WTC11 (cell line): ENCODE data around the gene PRKAR1B. TPM values are rescaled to one million over a fixed set of nuclear protein-coding genes. Genes with fewer than 3 reads are reported as not detected.

Experiments used
- ATAC-seq: fragments of 200-7000 bp; cut with Tn5 transposase; 2 replicates; pipeline ENCODE4 v1.10.0; 2021; ENCODE audit warnings: mild to moderate bottlenecking, moderate library complexity
- CTCF ChIA-PET: fragments of 300-600 bp; sonication (Branson Sonifier 250); formaldehyde crosslinking; loops from one replicate; lab custom pipeline; 2021; ENCODE audit warnings: antibody characterized with exemption; lab: Charles Lee
- POLR2A ChIA-PET: fragments of 350-600 bp; sonication (Branson Sonifier 250); formaldehyde crosslinking; loops from one replicate; lab custom pipeline; 2021; ENCODE audit warnings: antibody characterized with exemption; lab: Charles Lee
- DNase-seq: peaks from one replicate; pipeline ENCODE4 v3.0.0; 2021; ENCODE audit warnings: low spot score
- H3K27ac Mint-ChIP-seq: 2 replicates; pipeline ENCODE4 v1.8.0; 2021; ENCODE audit warnings: mixed read lengths
- H3K27me3 Mint-ChIP-seq: 2 replicates; pipeline ENCODE4 v1.8.0; 2021; ENCODE audit warnings: low read depth, mild to moderate bottlenecking, moderate library complexity, mixed read lengths
- H3K36me3 Mint-ChIP-seq: 2 replicates; pipeline ENCODE4 v1.8.0; 2021; ENCODE audit warnings: mixed read lengths
- H3K4me1 Mint-ChIP-seq: 2 replicates; pipeline ENCODE4 v1.8.0; 2022; ENCODE audit warnings: mixed read lengths
- H3K4me3 Mint-ChIP-seq: 2 replicates; pipeline ENCODE4 v1.8.0; 2021; ENCODE audit warnings: mild to moderate bottlenecking, moderate library complexity, mixed read lengths
- H3K9me3 Mint-ChIP-seq: 2 replicates; pipeline ENCODE4 v1.8.0; 2021; ENCODE audit warnings: mixed read lengths
- FOXP1 ChIP-seq: sonication (generic); formaldehyde crosslinking; IDR thresholded peaks from 2 replicates; pipeline ENCODE4 v1.8.0; 2022; ENCODE audit warnings: missing genetic modification reagents, mild to moderate bottlenecking, moderate library complexity, borderline replicate concordance
- IRF2 ChIP-seq: sonication (generic); formaldehyde crosslinking; IDR thresholded peaks from 2 replicates; pipeline ENCODE4 v1.8.0; 2022; ENCODE audit warnings: low read depth, missing genetic modification reagents, borderline replicate concordance
- MYBL2 ChIP-seq: sonication (generic); formaldehyde crosslinking; IDR thresholded peaks from 2 replicates; pipeline ENCODE4 v1.8.1; 2023; ENCODE audit warnings: mild to moderate bottlenecking, moderate library complexity, missing genetic modification reagents
- NFE2L1 ChIP-seq: sonication (generic); formaldehyde crosslinking; IDR thresholded peaks from 2 replicates; pipeline ENCODE4 v1.8.1; 2023; ENCODE audit warnings: missing genetic modification reagents
- PRRX2 ChIP-seq: fragments of 250-450 bp; sonication (Bioruptor Pico); IDR thresholded peaks from 2 replicates; pipeline ENCODE4 v1.8.0; 2021; ENCODE audit warnings: mild to moderate bottlenecking
- SOX15 ChIP-seq: fragments of 250-450 bp; sonication (Bioruptor Pico); IDR thresholded peaks from 2 replicates; pipeline ENCODE4 v1.9.0; 2021; ENCODE audit warnings: mild to moderate bottlenecking
- TCF7 ChIP-seq: sonication (generic); formaldehyde crosslinking; IDR thresholded peaks from 2 replicates; pipeline ENCODE4 v1.8.0; 2022; ENCODE audit warnings: mild to moderate bottlenecking, low read depth, missing genetic modification reagents, moderate library complexity
- ZBTB43 ChIP-seq: sonication (generic); formaldehyde crosslinking; IDR thresholded peaks from 2 replicates; pipeline ENCODE4 v1.8.1; 2023; ENCODE audit warnings: mild to moderate bottlenecking, missing genetic modification reagents
- ZNF138 ChIP-seq: sonication (generic); formaldehyde crosslinking; conservative IDR thresholded peaks from 2 replicates; pipeline ENCODE4 v1.8.1; 2022; ENCODE audit warnings: mild to moderate bottlenecking, moderate library complexity, missing genetic modification reagents
- ZNF219 ChIP-seq: sonication (generic); formaldehyde crosslinking; IDR thresholded peaks from 2 replicates; pipeline ENCODE4 v1.8.0; 2023; ENCODE audit warnings: missing genetic modification reagents, mild to moderate bottlenecking, borderline replicate concordance
- ZNF671 ChIP-seq: fragments of 250-450 bp; sonication (Bioruptor Pico); IDR thresholded peaks from 2 replicates; pipeline ENCODE4 v1.8.0; 2021; ENCODE audit warnings: mild to moderate bottlenecking
- ZSCAN18 ChIP-seq: fragments of 250-450 bp; sonication (Bioruptor Pico); IDR thresholded peaks from 2 replicates; pipeline ENCODE4 v2.1.2; 2022; ENCODE audit warnings: mild to moderate bottlenecking, moderate library complexity
- total RNA-seq: library from RNA; stranded (reverse); gene quantifications from 3 replicates; pipeline ENCODE4 v1.2.3, GENCODE V29; 2021
- TF ChIP-seq, protein P1 (sequence below): sonication (generic); formaldehyde crosslinking; IDR thresholded peaks from 2 replicates; pipeline ENCODE4 v1.8.0; 2023; ENCODE audit warnings: mild to moderate bottlenecking, missing genetic modification reagents
- TF ChIP-seq, protein P2 (sequence below): sonication (generic); formaldehyde crosslinking; IDR thresholded peaks from 2 replicates; pipeline ENCODE4 v1.8.1; 2022; ENCODE audit warnings: missing genetic modification reagents, borderline replicate concordance
- TF ChIP-seq, protein P3 (sequence below): sonication (generic); formaldehyde crosslinking; IDR thresholded peaks from 2 replicates; pipeline ENCODE4 v1.8.1; 2023; ENCODE audit warnings: mild to moderate bottlenecking, missing genetic modification reagents
- TF ChIP-seq, protein P4 (sequence below): sonication (generic); formaldehyde crosslinking; IDR thresholded peaks from 2 replicates; pipeline ENCODE4 v1.8.1; 2022; ENCODE audit warnings: mild to moderate bottlenecking, missing genetic modification reagents, moderate library complexity, borderline replicate concordance

PRKAR1B gene
- total RNA-seq, 1 experiment from 2014 or later: 43.6 TPM

DNA sequence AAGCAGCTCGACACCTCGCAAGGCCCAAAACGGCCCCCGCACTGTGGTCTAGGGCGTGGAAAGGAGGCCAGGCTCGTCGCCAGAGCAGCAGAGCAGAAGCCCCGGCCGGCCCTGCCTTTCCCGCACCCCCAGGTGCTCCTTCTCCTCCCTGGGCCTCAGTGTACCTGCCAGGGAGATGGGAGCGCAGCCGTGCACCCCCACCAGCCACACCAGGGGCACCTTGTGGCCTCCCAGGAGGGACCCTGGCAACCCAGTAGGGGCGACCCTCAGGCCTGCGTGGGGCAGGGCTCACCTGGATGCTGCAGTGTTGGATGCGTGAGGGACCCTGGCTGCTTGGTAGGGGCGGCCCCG, 217.0 kb downstream of the PRKAR1B start:
- CTCF ChIA-PET: no interaction called here
- no peak overlapping the region for H3K4me3 Mint-ChIP-seq
- H3K36me3 Mint-ChIP-seq: peaks cover 24% of the 10 kb centered on the region
- H3K9me3 Mint-ChIP-seq: no peaks in the 10 kb centered on the region
- H3K4me1 Mint-ChIP-seq: peaks cover 31% of the 10 kb centered on the region
- no peaks in the 10 kb centered on the region for H3K27me3 Mint-ChIP-seq
- TF ChIP-seq FOXP1: 0 out of 2 replicates have a peak, but pooled peaks have one; percentile 21
- TF ChIP-seq PRRX2 (CRISPR knock-in tag): no peak
- TF ChIP-seq, all 79 proteins: peak for 1
- POLR2A ChIA-PET: no interaction called here
- DNase-seq (no peak), ATAC-seq (no peak)
- H3K27ac Mint-ChIP-seq: no peak overlapping the region

DNA sequence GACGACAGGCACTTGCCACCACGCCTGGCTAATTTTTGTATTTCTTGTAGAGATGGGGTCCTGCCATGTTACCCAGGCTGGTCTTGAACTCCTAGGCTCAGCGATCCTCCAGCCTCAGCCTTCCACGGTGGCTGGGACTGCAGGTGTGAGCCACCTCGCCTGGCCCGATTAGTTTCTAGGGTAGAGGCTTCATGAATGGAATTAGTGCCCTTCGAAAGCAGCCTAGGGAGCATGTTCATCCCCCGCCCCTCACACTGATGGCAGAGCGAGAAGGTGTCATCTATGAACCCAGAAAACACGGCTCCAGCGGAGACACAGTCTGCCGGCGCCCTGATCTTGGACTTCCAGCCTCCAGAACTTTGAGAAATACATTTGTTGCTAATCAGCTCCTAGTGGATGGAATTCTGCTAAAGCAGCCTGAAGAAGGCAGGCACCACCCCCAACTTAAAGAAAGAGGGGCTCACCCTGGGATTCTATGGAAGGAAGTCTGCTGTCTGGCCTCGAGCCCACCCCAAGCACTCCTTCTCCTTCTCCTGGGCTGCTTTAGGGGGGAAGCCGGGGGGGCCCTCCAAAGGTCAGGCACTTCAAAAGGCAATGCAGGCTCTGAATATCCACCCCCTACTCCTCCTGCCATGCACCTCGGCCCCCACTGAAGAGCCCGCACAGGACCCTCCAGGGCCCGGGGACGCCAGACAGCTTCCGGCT, 217.5 kb downstream of the PRKAR1B start:
- CTCF ChIA-PET: no interaction called here
- H3K36me3 Mint-ChIP-seq: peaks cover 24% of the 10 kb centered on the region
- TF ChIP-seq TCF7: no peak
- TF ChIP-seq, all 79 proteins: peak for 0
- POLR2A ChIA-PET: no interaction called here
- DNase-seq (no peak), ATAC-seq (no peak)
- Mint-ChIP-seq H3K9me3 (no peaks in the 10 kb centered on the region), H3K4me3 (no peak overlapping the region), H3K4me1 (peaks cover 26% of the 10 kb centered on the region), H3K27me3 (no peaks in the 10 kb centered on the region), H3K27ac (no peak overlapping the region)

GRCh38 chr7:508461-509170, 218.5 kb downstream of the PRKAR1B start:
- no peaks in the 10 kb centered on the region for H3K9me3 Mint-ChIP-seq
- DNase-seq: no peak
- ChIA-PET CTCF (no interaction called here), POLR2A (no interaction called here)
- H3K4me3 Mint-ChIP-seq: no peak overlapping the region
- no peaks in the 10 kb centered on the region for H3K27me3 Mint-ChIP-seq
- H3K4me1 Mint-ChIP-seq: peaks cover 20% of the 10 kb centered on the region
- H3K27ac Mint-ChIP-seq: no peak overlapping the region
- TF ChIP-seq, protein P1, sequence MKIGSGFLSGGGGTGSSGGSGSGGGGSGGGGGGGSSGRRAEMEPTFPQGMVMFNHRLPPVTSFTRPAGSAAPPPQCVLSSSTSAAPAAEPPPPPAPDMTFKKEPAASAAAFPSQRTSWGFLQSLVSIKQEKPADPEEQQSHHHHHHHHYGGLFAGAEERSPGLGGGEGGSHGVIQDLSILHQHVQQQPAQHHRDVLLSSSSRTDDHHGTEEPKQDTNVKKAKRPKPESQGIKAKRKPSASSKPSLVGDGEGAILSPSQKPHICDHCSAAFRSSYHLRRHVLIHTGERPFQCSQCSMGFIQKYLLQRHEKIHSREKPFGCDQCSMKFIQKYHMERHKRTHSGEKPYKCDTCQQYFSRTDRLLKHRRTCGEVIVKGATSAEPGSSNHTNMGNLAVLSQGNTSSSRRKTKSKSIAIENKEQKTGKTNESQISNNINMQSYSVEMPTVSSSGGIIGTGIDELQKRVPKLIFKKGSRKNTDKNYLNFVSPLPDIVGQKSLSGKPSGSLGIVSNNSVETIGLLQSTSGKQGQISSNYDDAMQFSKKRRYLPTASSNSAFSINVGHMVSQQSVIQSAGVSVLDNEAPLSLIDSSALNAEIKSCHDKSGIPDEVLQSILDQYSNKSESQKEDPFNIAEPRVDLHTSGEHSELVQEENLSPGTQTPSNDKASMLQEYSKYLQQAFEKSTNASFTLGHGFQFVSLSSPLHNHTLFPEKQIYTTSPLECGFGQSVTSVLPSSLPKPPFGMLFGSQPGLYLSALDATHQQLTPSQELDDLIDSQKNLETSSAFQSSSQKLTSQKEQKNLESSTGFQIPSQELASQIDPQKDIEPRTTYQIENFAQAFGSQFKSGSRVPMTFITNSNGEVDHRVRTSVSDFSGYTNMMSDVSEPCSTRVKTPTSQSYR (CRISPR knock-in tag): no peak
- TF ChIP-seq, protein P2, sequence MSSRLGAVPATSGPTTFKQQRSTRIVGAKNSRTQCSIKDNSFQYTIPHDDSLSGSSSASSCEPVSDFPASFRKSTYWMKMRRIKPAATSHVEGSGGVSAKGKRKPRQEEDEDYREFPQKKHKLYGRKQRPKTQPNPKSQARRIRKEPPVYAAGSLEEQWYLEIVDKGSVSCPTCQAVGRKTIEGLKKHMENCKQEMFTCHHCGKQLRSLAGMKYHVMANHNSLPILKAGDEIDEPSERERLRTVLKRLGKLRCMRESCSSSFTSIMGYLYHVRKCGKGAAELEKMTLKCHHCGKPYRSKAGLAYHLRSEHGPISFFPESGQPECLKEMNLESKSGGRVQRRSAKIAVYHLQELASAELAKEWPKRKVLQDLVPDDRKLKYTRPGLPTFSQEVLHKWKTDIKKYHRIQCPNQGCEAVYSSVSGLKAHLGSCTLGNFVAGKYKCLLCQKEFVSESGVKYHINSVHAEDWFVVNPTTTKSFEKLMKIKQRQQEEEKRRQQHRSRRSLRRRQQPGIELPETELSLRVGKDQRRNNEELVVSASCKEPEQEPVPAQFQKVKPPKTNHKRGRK (CRISPR knock-in tag): no peak
- TF ChIP-seq IRF2 (CRISPR knock-in tag) (no peak), ZNF138 (no peak), ZNF671 (no peak), ZSCAN18 (CRISPR knock-in tag) (no peak), ZNF219 (CRISPR knock-in tag) (no peak), SOX15 (CRISPR knock-in tag) (no peak), MYBL2 (CRISPR knock-in tag) (no peak), TCF7 (no peak), NFE2L1 (CRISPR knock-in tag) (no peak), ZBTB43 (CRISPR knock-in tag) (no peak)
- TF ChIP-seq, protein P3, sequence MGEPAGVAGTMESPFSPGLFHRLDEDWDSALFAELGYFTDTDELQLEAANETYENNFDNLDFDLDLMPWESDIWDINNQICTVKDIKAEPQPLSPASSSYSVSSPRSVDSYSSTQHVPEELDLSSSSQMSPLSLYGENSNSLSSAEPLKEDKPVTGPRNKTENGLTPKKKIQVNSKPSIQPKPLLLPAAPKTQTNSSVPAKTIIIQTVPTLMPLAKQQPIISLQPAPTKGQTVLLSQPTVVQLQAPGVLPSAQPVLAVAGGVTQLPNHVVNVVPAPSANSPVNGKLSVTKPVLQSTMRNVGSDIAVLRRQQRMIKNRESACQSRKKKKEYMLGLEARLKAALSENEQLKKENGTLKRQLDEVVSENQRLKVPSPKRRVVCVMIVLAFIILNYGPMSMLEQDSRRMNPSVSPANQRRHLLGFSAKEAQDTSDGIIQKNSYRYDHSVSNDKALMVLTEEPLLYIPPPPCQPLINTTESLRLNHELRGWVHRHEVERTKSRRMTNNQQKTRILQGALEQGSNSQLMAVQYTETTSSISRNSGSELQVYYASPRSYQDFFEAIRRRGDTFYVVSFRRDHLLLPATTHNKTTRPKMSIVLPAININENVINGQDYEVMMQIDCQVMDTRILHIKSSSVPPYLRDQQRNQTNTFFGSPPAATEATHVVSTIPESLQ (CRISPR knock-in tag): no peak
- TF ChIP-seq, protein P4, sequence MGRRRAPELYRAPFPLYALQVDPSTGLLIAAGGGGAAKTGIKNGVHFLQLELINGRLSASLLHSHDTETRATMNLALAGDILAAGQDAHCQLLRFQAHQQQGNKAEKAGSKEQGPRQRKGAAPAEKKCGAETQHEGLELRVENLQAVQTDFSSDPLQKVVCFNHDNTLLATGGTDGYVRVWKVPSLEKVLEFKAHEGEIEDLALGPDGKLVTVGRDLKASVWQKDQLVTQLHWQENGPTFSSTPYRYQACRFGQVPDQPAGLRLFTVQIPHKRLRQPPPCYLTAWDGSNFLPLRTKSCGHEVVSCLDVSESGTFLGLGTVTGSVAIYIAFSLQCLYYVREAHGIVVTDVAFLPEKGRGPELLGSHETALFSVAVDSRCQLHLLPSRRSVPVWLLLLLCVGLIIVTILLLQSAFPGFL (CRISPR knock-in tag): no peak
- ATAC-seq: no peak
- peaks cover 23% of the 10 kb centered on the region for H3K36me3 Mint-ChIP-seq
